Lower leg skin (tissue), 4 donors: Measurements from ENCODE around the gene MXD1. TPM values are rescaled to one million over a fixed set of nuclear protein-coding genes. Genes with fewer than 3 reads are reported as not detected.
"Not testable (repeated sequence)": the region's sequence is repeated elsewhere in the genome, so short reads cannot be mapped to it uniquely, and the experiment has no call there.

Experiments used
- DNase-seq, 2 donors: peaks; one replicate each; pipeline ENCODE4 v3.0.0-alpha.2; 2019; ENCODE audit warnings: low spot score in 2 of 2
- H3K4me3 ChIP-seq: fragments of 200-600 bp; sonication (generic); 2 replicates; pipeline ENCODE4 v1.5.1; 2017; ENCODE audit warnings: mild to moderate bottlenecking, low read depth; ENCODE audit not compliant: poor library complexity, severe bottlenecking
- CTCF ChIP-seq, 3 donors: fragments of 450-650 bp; IDR thresholded peaks; one replicate each; pipeline ENCODE4 v1.5.1; 2016; ENCODE audit warnings: antibody characterized with exemption in 3 of 3, mild to moderate bottlenecking in 3 of 3, moderate library complexity in 2 of 3
- POLR2A ChIP-seq, 2 donors: fragments of 450-650 bp; IDR thresholded peaks; one replicate each; pipeline ENCODE4 v1.6.1; 2016 to 2017; ENCODE audit warnings: antibody characterized with exemption in 2 of 2, mild to moderate bottlenecking in 1 of 2, moderate library complexity in 1 of 2
- WGBS, 2 donors: methylation state at CpG; one replicate each; pipeline ENCODE4 v1.1.5; 2018; 5-methylcytosine and 5-hydroxymethylcytosine counted together
- intact Hi-C: fragments of 100-400 bp; cut with DNase I; formaldehyde crosslinking; loops from one replicate; pipeline ENCODE4 v1.15.0; 2023; ENCODE audit warnings: low total_unique reads
- total RNA-seq, 4 donors: library from RNA; depleted of rRNA; stranded (reverse); fragments of >200 nt; gene quantifications; one replicate each; pipeline ENCODE4 v1.1.0, GENCODE V29; 2016

Gene MXD1
- total RNA-seq, 4 donors from 2014 or later, result 19.1 to 26.6 (median 23.9) TPM

GRCh38 chr2:69947325-69947931, 32.5 kb downstream of the MXD1 start:
- TF ChIP-seq POLR2A (IDR thresholded peaks at IDR 0.05) (no peak), CTCF (IDR thresholded peaks at IDR 0.05) (no peak)
- DNase-seq, result no peak
- no peak overlapping the region for H3K4me3 ChIP-seq
- intact Hi-C loops, result no loop called here
- WGBS, 2 donors, result 89 to 91% methylated on average over 4 of the region's 4 CpGs

DNA sequence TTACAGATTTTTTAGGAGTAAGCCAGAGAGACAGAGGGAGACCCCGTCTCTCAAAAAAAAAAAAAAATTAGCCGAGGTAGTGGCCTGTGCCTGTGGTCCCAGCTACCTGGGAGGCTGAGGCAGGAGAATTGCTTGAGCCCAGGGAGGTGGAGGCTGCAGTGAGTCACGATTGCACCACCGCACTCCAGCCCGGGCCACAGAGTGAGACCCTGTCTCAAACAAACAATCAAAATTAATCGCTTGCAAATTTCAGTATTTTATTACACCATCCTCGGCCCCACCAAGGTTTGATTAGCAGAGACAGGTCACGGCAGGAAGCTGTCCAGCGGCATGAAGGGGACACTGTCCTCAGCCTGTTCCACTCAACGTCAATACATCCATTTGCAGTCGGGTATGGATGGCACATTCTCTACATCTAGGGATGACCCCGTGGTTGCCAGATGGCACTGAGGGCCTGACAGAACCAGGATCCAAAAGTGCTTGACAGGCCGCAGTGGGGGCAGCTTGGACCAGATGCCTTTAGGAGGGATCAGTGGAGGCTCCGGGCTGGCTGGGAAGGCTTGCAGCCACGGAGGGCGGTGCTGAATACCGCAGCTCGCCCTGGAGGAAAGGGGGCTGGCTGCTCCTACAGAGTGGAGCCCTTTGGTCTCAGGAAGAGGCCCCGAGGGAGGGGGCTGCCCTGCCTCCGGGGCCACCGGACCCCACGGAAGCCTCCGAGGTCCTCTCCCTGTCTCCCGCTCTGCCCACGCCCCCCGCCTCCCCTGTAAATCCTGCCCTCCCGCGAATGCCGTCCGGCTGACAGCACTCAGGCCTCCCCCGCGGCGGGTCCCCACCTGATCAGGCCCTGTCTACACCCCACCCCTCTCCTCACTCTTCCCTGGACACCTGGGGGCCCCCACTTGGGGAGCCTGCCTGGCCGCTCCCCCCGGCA, 33.4 kb downstream of the MXD1 start:
- no peak for DNase-seq
- H3K4me3 ChIP-seq, result no peak overlapping the region
- intact Hi-C loops, result no loop called here
- 54 to 60% methylated on average over 28 to 31 of the region's 35 CpGs for WGBS, 2 donors
- TF ChIP-seq CTCF (IDR thresholded peaks at IDR 0.05) (no peak), POLR2A (IDR thresholded peaks at IDR 0.05) (no peak)

- WGBS, 2 donors, result 70 to 83% methylated on average over 21 of the region's 21 CpGs
- no peak for DNase-seq
- TF ChIP-seq CTCF (IDR thresholded peaks at IDR 0.05) (no peak), POLR2A (IDR thresholded peaks at IDR 0.05) (no peak)
- intact Hi-C loops, result no loop called here
- no peak overlapping the region for H3K4me3 ChIP-seq
These were observed 34.2 kb downstream of the MXD1 start for GRCh38 chr2:69948963-69949645.

DNA sequence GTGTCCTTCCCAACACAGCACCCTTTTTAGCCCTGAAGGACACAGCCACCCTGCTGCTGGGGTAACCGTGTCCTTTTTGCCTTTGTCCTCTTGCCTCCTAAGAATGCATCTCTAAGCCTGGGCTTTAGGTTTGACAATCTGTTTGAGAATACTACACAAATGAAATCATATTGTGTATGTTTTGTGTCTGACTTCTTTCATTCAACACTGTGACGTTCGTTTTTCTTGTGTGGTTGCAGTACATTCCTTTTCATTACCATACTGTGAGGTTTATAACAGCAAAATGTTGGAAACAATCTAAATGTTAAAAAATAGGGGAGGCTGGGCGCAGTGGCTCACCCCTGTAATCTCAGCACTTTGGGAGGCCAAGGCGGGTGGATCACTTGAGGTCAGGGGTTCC, 35.3 kb downstream of the MXD1 start:
- no peak for DNase-seq
- TF ChIP-seq CTCF (IDR thresholded peaks at IDR 0.05) (no peak), POLR2A (IDR thresholded peaks at IDR 0.05) (no peak)
- intact Hi-C loops, result no loop called here
- no peak overlapping the region for H3K4me3 ChIP-seq
- WGBS, 2 donors, result 76% methylated on average over 5 of the region's 5 CpGs

DNA sequence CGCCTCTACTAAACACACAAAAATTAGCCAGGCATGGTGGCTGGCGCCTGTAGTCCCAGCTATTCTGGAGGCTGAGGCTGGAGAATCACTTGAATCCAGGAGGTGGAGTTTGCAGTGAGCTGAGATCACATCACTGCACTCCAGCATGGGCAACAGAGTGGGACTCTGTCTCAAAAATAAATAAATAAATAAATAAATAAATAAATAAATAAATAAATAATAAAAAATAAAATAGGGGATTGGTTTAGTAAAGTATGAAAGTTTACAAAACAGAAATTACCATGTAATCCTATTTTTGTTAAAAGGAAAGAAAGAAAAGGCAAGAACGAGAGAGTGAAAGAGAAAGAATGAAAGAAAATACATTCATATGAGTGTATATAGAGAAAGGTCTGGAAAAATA, 35.8 kb downstream of the MXD1 start:
- intact Hi-C loops, DNase-seq, H3K4me3 ChIP-seq: not testable (repeated sequence)
- WGBS, 2 donors, result 93 to 97% methylated on average over 3 of the region's 3 CpGs
